Activated effector memory CD4-positive, alpha-beta T cell treated with Interleukin-2 at 50 U/mL for 16 hours (primary cell): ENCODE results near the gene CHRND.
A peak's percentile ranks its signal among the peaks of the same experiment; 100 is the strongest.
"Not testable (repeated sequence)": the region's sequence is repeated elsewhere in the genome, so short reads cannot be mapped to it uniquely, and the experiment has no call there.

Experiments used
- DNase-seq: peaks from one replicate; pipeline ENCODE4 v3.0.0-alpha.2; 2020

Gene CHRND

DNA sequence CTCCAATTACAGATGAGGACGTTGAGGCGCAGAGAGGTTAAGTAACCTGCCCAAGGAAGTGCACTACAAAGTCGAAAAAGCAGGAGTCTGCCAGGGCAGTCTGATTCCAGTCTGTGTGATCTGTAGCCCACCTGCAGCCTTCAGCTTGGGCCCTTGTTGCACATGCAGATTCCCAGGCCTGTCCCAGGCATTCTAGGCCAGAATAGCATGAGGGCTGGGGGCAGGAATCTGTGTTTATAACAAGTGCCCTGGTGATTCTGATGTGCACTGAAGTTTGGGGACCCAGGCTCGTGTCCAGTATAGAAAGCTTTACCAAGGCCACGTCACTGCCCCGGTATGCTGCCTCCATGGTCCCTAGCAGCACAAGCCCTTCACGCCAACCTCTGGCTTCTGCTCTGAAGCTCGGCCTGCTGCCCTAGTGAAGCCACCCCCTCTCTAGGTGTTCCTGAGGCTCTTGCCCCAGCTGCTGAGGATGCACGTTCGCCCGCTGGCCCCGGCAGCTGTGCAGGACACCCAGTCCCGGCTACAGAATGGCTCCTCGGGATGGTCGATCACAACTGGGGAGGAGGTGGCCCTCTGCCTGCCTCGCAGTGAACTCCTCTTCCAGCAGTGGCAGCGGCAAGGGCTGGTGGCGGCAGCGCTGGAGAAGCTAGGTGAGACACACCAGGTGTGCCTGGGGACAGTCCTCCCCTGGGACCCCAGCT lies 18.1 kb downstream of the CHRND start:
- no peak for DNase-seq

DNA sequence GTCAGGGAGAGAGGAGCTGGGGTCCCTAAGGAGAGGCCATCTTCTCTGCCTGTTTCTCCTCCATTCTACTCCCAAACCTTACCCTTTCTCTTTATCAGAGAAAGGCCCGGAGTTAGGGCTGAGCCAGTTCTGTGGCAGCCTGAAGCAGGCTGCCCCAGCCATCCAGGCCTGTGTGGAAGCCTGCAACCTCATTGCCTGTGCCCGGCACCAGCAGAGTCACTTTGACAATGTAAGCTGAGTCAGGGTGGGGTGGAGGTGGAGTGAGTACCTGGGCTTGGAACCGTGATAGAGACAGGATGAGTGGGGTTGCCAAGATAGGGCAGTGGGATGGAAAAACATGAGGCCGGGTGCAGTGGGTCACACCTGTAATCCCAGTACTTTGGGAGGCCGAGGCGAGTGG lies 18.7 kb downstream of the CHRND start:
- no peak for DNase-seq

DNA sequence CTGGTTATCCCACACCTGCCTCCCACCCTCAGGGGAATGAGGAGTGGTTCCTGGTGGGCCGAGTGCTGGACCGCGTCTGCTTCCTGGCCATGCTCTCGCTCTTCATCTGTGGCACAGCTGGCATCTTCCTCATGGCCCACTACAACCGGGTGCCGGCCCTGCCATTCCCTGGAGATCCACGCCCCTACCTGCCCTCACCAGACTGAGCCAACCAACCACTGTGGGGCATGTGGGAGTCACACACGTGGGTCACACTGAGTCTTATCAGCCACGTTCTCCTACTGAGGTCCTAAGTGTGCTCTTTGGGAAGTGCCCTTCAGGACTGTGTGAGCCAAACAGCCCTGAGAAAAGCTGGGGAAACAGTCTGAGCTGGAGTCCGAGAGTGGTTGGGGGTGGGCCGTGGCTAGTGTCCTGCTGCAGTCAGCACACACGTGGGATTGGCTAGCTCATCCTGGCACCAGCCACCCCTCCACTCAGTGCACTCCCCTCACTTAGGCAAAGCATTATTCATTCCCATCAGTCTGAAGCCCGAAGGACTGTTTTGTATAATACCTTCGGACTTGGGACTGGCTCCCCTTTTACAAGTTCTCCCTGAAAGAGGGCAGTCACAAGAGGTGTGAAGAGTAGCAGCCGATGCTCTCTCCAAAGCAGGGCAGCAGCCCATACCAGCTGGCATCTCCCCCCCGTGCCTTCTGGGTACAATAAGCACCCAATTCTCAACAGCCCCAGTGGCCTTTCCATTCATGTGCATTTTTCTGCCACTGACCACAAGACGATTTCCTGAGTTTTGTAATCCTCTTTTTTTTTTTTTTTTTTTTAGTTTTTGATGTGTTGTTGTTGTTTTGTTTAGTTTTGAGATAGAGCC lies 19.8 kb downstream of the CHRND start:
- no peak for DNase-seq

DNA sequence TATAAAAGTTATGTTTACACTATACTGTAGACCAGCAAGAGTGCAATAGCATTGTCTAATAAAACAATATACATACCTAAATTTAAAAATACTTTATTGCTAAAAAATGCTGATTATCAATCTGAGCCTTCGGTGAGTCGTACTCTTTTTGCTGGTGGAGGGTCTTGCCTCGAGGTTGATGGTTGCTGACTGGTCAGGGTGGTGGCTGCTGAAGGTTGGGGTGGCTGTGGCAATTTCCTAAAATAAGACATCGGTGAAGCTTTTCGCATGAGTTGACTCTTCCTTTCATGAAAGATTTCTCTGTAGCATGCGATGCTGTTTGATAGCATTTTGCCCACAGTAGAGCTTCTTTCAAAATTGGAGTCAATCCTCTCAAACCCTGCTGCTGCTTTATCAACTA lies 22.0 kb downstream of the CHRND start:
- DNase-seq = no peak

DNA sequence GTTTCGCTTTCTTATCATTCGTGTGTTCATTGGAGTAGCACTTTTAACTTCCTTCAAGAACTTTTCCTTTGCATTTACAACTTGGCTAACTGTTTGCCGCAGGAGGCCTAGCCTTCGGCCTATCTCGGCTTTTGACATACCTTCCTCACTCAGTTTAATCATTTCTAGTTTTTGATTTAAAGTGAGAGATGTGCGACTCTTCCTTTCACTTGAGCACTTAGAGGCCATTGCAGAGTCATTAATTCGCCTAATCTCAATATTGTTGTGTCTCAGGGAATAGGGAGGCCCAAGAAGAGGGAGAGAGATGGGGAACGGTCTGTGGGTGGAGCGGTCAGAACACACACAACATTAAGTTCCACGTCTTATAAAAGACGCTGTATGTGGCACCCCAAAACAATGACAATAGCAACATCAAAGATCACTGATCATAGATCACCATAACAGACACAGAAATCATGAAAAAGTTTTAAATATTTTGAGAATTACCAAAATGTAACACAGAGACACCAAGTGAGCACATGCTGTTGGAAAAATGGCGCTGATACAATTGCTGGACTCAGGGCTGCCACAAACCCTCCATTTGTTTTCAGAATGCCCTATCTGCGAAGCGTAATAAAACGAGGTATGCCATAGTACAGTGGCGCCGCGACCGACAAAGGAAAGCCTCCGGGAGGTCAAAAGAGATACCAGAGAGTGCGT lies 23.8 kb downstream of the CHRND start:
- DNase-seq = no peak

DNA sequence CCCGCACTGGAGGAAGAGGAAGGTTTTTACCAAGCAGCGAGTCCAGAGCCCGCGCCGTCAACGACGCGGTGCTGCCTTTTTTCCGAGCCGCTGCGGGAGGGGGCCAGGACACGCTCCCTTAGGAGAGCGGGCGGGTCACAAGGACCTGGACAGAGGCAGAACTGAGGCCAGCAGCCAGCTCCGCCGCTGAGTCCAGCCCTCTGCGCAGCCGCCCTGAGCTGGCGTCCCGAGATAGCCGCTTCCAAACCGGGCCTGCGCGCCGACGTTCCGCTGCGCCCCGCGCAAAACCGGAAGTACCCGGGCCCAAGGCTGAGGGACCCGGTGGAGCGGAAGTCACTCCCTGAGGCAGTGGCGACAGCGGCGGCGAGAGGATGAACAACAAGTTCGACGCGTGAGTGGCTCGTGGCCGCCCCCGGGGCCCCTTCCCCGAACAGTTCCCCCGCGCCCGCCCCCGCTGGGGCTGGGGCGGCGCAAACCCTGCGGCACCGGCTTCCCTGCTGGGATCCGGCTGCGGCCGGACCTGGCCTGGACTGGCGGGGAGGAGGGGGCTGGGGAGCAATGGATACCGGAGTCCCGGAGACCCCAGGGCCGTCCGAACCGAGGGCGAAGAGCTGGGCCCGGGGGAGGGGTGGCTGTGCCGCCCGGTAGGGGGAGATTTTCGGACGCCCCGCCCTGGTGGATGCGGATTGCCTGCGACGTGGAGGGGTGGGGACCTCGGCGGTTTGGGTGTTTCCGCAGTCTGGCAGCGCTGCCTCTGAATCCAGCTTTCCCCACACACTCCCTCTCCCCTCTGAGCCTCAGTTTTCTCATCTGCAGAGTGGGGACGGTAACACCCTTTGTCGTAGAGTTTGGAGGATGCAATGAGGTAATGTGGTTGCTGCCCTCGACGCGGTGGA lies 24.6 kb downstream of the CHRND start, which contains the start of the genes EIF4E2 and TIGD1:
TSS of gene EIF4E2 (plus strand) at position 336 of the 896 bp plus-strand sequence. CDS start at position 372, 36 bp downstream.
TSS of gene TIGD1 (minus strand) at position 204 of the 896 bp plus-strand sequence. CDS start 675 bp downstream, outside the sequence.
- DNase-seq = peak; percentile 86

DNA sequence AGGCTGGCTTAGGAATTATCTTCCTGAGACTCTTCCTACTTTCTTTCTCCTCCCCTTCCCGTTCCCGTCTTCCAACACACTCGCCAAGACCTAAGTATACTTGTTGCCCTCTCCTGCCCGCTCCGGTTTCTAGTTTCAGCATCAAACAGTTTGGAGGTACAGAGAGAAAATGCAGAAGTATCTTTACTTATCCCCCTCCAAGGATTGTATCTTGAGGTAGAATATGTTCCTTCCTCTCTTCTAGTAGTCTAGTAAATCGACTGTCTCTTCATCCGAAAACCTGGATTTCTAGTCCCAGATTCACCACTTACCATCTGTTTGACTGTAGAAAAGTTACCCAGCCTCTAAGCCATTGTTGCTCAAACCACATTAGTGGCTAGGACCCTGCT lies 25.3 kb downstream of the CHRND start:
- DNase-seq = no peak

DNA sequence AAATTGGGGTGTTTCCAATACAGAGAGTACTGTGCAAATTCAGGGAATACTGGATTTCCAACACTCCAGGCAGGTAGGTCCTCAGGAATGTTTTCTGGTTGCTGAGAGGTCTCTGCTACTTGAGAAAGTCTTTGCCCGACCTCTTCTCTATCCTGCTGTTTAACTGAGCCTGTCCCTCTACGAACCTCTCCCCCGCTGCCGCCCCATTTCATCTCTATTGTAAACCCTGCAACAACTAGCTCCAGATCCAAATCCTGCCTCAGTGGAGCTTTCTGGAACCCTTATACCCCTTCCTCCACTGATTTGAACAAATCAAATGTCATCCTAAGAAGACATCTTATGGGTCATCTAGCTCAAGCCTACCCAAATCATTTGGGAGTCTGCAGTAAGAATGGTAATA lies 25.8 kb downstream of the CHRND start:
- DNase-seq = no peak

DNA sequence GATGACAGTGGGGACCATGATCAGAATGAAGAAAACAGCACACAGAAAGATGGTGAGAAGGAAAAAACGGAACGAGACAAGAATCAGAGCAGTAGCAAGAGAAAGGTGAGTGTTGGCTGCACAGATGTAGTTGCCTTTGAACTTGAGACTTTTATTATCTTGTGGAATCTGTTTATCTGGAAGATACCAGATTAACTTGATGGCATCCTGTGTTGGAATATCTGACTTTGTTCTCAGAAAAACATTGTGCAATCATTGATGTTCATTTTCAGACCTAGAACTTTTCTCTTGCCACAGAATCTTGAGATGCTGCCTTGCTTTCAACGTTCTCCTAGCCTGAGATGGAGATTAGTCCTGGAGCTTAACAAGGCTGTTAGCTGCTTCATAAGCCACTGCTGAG lies 30.5 kb downstream of the CHRND start:
- DNase-seq = no peak

DNA sequence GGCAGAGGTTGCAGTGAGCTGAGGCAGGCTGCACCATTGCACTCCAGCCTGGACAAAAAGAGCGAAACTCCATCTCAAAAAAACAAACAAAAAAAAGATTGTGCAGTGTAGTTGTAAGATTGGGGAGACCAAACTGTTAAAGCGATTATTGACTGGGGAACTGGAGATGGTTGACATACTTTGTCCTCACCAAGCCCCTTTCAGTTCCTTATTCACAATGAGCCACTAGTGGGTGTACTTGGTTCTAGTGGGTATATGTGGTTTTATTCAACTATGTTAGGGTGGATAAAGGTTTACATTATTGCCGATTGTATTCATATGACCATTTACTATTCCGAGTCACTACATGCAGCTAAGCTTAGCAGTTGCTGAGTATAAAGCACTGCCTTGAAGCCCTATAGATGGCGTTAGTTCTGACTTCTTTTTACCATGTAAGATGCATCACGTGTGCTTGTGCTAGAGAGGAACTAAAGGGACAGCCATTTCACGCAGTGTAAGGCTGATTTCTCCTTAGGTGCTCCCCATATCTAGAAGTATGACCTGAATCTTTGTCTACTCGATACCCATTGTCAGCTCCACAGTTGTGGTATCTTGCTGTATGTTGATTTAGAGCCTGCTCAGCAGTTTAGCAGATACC lies 36.7 kb downstream of the CHRND start:
- no peak for DNase-seq

DNA sequence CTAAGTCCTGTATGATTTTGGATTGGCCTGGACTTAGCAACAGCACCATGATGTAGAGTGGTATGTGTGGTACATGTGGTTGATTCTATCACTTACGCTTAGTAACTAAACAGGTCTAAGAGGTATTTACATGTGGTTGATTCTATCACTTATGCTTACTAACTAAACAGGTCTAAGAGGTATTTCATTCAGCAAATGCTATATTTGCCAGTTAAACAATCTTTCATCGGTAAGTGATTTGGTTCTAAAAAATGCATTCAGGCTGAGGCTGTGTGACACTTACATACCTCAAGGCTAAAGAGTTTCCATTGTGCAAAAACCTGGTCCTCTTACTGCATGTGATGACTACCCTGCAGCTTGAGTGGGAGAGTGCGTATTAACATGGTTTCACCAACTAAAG lies 37.6 kb downstream of the CHRND start:
- no peak for DNase-seq

DNA sequence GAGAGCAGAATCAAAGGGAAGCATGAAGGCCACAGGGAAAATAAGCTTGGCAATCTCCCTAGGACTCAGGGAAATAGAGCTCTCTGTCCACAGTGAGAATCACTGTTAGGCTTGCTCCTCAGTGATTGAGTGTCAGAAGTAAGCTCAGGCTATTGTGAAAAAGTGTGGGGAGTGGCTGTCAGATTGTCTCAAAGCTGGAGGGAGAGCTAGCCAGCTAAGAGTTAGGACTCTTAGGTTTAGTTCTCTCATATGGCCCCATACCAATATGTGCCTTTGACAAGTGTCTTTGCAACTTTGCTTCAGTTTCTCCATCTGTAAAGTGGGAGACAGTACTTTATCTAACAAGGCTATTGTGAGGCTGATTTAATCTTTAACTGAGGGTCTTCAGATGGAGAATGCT lies 41.8 kb downstream of the CHRND start:
- DNase-seq = no peak

DNA sequence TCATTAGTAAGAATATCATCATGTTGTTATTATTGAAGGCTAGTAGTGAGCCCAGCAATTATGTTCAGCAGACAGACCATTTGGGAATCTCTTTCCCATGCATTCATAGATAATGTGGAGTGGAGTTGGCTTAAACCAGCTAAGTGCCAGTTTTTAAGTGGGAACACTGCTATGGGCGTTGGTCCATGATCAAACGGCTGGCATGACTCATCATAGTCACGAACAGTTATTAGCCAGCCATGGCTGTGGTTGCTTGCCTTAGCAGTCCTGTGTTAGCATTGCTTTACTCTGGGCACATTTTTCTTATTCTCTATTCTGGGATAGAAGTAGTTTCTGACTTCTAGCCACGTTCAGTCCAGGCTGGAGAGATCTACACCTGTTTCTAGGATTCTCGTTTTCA lies 42.2 kb downstream of the CHRND start:
- DNase-seq = no peak

DNA sequence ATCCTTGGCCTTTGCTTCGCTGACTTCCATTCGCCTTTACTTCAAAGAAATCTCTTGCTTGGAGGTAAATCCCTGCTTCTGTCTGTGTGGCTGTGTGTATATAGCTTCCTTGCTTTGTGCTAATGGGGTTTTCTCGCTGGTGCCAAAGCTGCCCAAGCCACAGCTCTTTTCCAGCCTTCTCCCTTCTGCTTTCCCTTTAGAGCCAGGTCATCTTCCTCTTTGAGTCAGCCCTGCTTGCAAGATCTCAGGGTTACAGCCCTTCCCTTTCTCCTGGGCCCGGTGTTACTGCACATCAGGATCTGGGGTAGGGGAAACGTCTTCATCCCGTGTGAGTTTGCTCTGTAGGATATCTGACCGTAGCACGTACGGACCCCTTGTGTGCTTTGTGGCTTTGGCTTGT lies 43.6 kb downstream of the CHRND start:
- DNase-seq = no peak

DNA sequence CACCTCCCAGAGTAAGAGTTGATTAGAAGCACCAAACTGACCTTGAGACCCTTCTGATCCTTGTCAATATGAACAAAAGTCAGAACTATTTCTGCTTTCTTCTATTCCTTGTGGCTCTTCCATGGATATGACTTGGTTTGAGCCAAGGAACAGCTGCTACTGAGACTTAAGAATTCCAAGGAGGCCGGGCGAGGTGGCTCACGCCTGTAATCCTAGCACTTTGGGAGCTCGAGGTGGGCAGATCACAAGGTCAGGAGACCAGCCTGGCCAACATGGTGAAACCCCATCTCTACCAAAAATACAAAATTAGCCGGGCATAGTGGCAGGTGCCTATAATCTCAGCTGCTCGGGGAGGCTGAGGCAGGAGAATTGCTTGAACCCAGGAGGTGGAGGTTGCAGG lies 44.5 kb downstream of the CHRND start:
- DNase-seq = not testable (repeated sequence)

DNA sequence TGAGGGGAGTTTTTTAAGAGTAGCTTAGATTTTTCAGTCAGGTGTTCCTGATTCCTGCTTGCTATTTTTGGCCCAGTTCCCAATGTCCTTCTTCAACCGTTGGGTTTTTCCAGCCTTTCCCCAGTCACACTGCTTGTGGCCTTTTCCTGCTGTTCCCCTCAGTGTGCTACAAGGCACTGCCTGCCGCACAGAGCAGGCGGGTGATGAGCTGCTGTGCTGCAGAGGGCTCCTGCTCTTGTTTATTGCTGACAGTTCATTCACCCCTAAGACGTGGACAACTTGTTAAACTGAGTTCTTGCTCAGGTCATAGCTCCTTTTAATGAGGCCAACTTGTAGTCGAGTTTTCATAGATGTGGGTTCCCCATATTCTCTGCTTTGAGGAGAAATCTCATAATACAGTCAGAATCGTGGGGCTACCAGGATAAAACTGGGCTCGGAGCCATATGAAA lies 45.1 kb downstream of the CHRND start:
- no peak for DNase-seq

DNA sequence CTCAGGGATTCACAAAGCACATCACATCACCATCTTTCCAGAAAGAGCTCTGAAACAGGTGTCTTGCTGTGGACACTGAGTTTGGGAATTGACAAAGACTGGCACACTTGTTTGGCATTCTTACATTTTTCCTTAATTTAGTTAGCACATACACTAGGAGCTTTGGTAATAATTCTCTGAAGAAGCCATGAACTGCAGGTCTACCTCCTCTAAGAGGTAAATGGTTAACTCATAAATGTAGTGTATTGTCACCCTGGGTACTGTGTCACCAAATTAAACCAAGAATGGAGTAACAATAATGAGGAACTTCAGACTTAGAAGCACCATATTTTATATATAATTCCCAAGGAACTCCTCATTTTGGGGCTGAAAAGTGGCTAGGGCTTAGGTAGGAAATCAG lies 47.1 kb downstream of the CHRND start:
- no peak for DNase-seq

DNA sequence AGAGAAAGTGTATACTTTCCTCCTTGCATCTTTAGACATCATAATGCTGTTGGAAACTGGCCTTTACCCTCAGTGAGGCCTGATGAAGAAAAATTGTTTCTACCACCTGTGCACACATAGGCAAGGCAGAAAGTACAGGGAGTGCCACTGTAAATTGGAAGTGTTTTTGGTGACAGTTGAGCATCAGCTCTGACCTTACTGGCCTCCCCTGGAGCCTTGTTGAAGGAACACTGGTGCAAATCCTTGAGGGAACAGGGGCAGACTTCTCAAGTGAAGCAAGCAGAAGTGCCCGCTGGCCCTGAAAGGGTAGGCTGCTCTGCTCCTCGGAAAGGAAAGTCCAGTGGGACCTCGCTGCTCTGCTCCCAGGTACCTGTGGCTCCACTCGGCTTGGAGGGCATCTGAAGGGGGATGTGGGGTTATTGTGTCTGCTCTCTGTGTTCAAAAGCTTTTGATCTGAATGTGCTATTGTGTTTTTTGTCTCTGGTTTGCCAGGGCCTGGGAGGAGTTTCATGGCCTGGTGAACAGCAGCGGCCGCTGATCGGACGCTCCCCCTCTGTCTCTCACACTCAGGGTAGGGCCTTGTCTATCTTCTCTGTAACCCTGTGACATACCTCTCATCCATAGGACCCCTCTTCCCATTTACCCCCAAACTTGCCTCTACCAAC lies 47.9 kb downstream of the CHRND start:
- no peak for DNase-seq

DNA sequence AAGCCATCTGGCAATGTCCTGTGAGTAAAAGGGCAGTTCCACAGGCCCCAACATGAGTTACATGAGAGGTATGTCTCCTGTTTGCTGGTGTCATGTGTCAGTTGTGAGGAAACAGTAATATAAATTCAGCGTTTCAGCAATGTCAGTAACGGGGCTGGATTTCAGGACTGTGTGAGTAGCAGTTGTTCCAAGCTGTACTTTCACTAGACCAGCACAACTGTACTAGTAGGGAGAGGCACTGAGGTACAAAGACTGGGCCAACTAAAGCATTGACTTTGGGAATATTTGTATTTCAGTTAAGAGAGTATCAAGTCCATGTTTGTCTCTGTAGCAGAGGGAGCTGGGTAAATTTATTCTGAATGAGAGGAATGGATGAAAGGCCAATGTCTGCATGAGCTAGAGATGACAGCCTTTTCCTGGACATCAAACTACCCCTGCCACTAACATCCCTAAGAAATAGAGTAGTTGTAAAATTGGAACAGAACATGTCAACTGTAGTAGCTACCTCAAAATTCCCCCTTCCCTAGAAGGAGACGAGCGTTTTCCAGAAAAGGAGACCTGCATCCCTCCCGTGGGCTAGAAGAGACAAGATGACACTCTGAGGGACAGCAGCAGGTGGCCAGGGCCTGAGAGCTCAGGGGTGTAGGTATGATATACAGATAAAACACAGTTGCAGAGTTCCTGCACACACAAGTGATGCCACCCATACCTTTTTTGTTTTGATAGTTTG lies 48.9 kb downstream of the CHRND start:
- no peak for DNase-seq

DNA sequence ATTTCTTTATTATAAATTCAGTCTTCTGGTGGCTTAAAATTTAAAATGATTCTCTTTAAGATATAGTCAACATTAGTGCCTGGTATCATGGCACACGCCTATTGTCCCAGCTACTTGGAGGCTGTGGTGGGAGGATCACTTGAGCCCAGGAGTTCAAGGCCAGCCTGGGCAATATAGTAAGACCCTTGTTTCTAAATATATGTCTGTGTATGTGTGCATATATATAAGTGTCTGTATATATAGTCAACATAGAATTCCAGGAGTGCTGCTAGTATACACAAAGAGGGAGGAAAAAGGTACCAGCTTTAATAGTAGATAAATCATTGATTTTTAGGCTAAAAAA lies 49.4 kb downstream of the CHRND start:
- no peak for DNase-seq

DNA sequence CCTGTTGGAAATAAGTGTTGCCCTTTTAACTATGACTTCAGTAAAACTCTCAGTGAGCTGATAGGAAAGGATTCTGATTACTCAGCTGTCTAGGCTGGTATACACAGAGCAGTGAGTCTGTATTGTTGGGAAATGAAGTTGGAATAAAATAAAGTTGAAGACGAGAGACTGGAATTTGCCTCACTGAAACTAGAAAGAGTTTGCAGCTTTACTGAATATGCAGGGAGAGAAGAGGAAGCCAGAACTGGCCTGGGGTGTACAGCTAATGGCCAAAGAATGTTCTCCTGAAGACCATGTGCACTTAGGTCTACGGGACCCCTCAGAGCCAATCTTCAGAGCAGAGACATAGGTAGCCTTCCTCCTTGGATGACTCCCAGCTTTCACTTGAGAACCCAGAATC lies 51.0 kb downstream of the CHRND start:
- DNase-seq = no peak
